EH (cell line): Measurements from ENCODE around the gene LRRC3C.
A peak's percentile ranks its signal among the peaks of the same experiment; 100 is the strongest.
"Not testable (repeated sequence)": the region's sequence is repeated elsewhere in the genome, so short reads cannot be mapped to it uniquely, and the experiment has no call there.

ENCODE experiments used
- DNase-seq: peaks from one replicate; pipeline ENCODE4 v3.0.0-alpha.2; 2015; ENCODE audit warnings: low read depth

The LRRC3C gene, protein sequence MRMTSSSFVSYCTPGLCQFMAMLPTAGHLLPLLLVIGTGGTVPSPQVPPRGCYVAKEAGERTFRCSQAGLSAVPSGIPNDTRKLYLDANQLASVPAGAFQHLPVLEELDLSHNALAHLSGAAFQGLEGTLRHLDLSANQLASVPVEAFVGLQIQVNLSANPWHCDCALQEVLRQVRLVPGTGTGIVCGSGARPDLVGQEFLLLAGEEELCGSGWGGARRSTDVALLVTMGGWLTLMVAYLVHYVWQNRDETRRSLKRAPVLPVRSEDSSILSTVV

DNA sequence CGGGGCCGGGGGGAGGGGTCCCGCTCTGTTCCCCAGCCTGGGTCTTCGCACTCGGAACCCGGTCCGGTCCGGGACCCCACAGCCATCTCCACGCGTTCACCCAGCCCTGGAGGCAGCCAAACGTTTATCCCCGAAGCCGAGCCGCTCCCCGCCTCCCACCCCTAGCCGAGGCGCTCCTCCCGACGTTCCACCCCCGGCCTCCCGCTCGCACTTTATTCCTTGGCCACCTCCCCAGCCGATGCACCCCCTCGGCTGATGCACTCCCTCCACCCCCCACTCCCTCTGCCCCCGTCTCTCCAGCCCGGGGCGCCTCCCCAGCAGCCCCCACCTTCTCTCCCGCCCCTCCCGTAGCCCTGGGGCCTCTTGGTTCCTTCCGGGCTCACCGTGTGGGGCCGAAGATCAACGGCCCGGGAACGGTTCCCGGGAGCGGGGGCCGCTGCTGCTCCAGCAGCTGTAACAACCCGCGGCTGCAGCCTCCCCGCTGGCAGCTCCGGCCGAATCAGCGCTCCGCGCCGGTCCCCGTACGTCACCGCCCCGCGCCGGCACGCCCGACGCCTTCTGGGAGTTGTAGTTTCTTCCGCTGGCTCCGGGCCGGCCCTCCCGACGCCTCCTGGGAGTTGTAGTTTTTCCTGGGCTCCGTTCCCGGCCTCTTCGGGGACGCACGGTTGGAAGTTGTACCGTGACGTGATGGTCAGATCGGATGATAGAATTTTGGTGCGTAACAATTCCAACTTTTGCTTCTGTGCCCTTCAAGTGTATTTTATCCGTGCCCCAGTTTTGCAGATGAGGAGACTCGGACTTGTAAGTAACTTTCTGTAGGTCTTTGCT lies at the start of gene LRRC3C, which contains the start of gene ORMDL3:
TSS of gene LRRC3C (plus strand) at position 632 of the 828 bp plus-strand sequence. CDS start 13,792 bp downstream, outside the sequence.
TSS of gene ORMDL3 (minus strand) at position 501 of the 828 bp plus-strand sequence. CDS start 3,398 bp downstream, outside the sequence.
- DNase-seq, result peak; percentile 92

GRCh38 chr17:39886102-39886501 lies 41.4 kb upstream of the LRRC3C start:
- DNase-seq, result not testable (repeated sequence)

GRCh38 chr17:39887078-39887477 lies 40.5 kb upstream of the LRRC3C start:
- no peak for DNase-seq

GRCh38 chr17:39889200-39889599 lies 38.3 kb upstream of the LRRC3C start:
- DNase-seq, result no peak

GRCh38 chr17:39894681-39895376 lies 32.7 kb upstream of the LRRC3C start:
- no peak for DNase-seq

DNA sequence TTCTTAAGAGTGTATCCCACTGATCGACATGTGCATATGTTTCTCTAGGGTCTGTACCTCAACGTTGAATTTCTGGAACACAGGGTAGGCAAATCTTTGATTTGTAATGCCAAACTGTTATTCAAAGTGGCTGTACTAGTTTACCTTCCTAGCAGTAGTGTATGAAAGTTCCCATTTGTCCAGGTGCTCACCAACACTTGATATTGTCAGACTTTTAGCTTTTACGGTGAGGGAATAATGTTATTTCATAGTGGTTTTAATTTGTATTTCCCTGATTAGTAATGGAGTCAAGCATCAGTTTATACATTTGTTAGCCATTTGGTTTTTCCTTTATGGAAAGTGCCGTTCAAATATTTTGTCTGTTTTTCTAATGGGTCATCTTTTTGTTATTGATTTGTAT lies 29.4 kb upstream of the LRRC3C start:
- DNase-seq, result no peak

DNA sequence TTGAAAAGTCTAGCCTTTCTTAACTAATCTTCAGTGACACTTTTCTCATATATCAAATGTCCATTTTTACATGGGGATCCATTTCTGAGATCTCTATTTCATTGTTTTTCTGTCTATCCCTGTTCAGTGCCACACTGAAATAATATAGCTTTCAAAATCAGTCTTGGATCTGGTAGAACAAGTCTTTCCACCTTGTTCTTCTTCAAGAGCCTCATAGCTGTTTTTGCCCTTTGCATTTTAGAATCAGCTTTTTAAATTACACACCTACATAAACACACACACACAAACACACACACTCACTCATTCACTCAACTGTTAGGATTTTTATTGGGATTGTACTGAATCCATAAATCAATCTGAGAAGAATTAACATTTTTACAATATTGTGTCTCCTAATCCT lies 28.3 kb upstream of the LRRC3C start:
- DNase-seq, result no peak

DNA sequence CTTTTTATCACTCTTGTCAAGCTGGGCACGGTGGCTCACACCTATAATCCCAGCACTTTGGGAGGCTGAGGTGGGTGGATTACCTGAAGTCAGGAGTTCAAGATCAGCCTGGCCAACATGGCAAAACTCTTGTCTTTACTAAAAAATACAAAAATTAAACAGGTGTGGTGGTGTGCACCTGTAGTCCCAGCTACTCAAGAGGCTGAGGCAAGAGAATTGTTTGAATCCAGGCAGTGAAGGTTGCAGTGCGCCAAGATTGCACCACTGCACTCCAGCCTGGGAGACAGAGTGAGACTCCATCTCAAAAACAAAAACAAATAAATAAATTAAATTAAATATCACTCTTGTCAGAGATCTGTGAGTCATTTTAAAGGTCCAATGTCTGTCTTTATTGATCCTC lies 25.5 kb upstream of the LRRC3C start:
- DNase-seq, result not testable (repeated sequence)

GRCh38 chr17:39903158-39903884 lies 24.2 kb upstream of the LRRC3C start:
- DNase-seq, result no peak

- no peak for DNase-seq
These were observed 22.6 kb upstream of the LRRC3C start for GRCh38 chr17:39904990-39905288.

- no peak for DNase-seq
These were observed 18.7 kb upstream of the LRRC3C start for GRCh38 chr17:39908789-39909352.

DNA sequence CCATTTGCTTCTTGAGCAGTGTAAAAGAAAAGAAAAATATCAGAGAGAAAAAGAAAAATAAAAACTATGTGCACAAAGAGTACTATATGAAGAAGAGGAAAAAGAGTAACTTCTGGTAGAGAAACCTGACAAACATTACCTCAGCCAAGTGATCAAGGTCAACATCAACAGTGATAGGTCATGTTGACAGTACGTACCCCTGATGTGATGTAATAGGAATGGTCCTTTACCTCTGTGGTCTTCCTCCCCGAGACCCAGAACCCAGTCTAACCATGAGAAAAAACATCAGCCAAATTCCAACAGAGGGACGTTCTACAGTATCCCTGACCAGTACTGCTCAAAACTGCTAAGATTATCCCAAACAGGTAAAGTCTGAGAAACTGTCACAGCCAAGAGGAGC lies 13.5 kb upstream of the LRRC3C start:
- DNase-seq, result no peak

DNA sequence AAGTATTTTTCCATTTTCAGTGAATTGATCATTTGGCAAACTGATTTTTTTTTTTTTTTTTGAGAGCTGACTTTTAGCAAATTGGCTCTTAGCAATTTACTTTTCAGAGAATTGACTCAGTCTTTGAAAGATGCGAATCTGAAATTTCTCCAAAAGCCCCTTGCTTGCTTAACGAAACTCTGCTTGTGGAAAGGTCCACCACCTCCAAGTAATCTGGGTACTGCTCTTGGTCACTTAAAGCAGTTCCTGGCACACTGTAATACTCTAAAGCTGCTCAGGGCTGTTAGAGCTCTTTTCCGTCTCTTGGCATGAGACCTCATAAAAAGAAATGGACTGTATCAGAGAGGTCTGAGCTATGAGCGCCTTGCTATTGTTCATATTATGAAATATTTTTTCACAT lies 12.0 kb upstream of the LRRC3C start:
- DNase-seq, result no peak

- peak; percentile 27 for DNase-seq
These were observed 10.6 kb upstream of the LRRC3C start for GRCh38 chr17:39916918-39917317.

DNA sequence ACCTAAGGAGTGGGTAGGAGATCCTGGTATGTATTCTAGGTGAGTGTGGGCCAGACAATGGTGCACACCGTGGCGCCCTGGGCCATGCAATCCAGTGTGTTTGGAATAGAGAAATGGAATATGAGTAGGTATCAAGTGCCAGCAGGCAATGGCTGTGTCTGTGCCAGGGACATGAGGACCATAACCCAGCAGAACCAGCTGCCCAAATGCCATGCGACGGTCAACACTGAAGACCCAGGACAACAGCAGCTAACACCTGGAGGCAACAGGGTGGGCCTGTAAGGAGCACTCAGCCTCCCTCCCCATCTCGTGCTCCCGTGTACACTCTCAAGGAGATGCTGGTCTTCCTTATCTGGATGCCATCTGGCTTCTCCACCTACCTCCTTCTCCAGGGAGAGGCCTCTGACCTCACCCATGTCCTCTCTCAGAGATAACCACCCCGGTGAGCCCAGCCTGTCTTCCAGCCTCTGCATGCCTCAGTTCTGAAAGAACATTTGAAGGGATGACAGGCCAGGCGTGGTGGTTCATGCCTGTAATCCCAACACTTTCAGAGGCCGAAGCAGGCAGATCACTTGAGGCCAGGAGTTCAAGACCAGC lies 8.3 kb upstream of the LRRC3C start:
- no peak for DNase-seq

DNA sequence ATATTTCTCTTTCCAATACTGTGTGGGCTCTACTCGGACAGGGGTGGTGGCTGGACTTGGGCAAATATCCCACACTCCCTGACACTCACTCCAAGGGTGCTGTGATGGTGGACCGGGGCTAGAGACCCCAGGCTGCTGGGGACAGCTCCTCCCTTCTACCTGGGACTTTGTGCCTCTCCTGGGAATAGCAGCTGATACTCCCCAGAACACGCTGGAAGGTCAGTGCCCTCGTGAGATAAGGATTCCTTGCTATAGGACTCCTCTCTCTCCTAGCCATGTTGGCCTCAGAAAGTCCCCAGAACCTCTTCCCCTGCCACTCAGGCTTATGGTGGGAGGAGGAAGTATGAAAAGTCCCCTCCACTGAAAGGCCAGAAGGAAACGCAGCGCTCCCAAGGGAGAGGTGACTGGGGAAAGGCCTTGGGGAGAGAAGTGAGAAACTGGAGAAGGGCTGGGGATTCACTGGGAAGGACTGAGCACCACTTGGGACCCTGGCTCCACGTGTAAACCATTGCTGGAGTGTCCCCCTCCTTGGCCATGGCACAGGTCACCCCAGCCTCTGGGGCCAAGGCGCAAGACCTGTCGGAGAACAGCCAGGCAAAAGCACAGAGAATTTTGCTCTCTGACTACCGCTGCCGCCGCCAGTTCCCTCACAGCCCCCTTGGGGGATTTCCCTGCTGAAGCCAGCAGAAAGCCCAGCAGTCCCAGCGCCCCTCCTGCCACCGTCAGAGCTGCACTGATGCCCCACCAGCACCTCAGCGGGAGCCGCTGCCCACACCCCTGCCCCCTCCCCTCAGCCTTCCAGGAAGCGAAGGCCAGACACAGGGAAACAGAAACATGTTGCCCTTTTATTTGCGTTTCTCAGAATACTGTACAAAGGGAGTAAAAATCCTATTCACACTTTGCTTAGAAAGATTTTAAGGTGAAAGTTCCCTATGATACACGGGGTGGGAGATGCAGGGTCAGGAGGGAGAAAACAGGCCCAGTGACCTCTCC lies 7.0 kb upstream of the LRRC3C start:
- DNase-seq, result no peak

GRCh38 chr17:39921323-39921722 lies 6.2 kb upstream of the LRRC3C start:
- DNase-seq, result no peak

GRCh38 chr17:39922006-39922405 lies 5.5 kb upstream of the LRRC3C start:
- no peak for DNase-seq

- no peak for DNase-seq
These were observed 4.3 kb upstream of the LRRC3C start for GRCh38 chr17:39923230-39923629.
